Osteocyte (in vitro differentiated cells): ENCODE measurements around the gene TMEM170A. TPM values are rescaled to one million over a fixed set of nuclear protein-coding genes. Genes with fewer than 3 reads are reported as not detected.

Experiments used
- DNase-seq: peaks from one replicate; pipeline ENCODE4 v3.0.0; 2021; ENCODE audit warnings: mixed read lengths; ENCODE audit not compliant: unreplicated experiment; ENCODE audit errors: extremely low spot score
- H3K27ac Mint-ChIP-seq: one replicate; pipeline ENCODE4 v1.8.0; 2021; ENCODE audit warnings: mild to moderate bottlenecking, mixed read lengths; ENCODE audit not compliant: unreplicated experiment
- H3K27me3 Mint-ChIP-seq: one replicate; pipeline ENCODE4 v1.8.0; 2021; ENCODE audit warnings: mixed read lengths; ENCODE audit not compliant: unreplicated experiment
- H3K36me3 Mint-ChIP-seq: one replicate; pipeline ENCODE4 v1.8.0; 2021; ENCODE audit warnings: mixed read lengths; ENCODE audit not compliant: unreplicated experiment
- H3K4me1 Mint-ChIP-seq: one replicate; pipeline ENCODE4 v1.8.0; 2021; ENCODE audit warnings: mixed read lengths; ENCODE audit not compliant: unreplicated experiment
- H3K4me3 Mint-ChIP-seq: one replicate; pipeline ENCODE4 v1.8.0; 2021; ENCODE audit warnings: mild to moderate bottlenecking, moderate library complexity, mixed read lengths; ENCODE audit not compliant: unreplicated experiment
- H3K9me3 Mint-ChIP-seq: one replicate; pipeline ENCODE4 v1.8.0; 2021; ENCODE audit warnings: mixed read lengths; ENCODE audit not compliant: unreplicated experiment
- total RNA-seq: library from RNA; stranded (reverse); gene quantifications from 2 replicates; pipeline ENCODE4 v1.2.1, GENCODE V29; 2021
- TF ChIP-seq, protein P1 (sequence below): fragments of 200-600 bp; sonication (generic); IDR thresholded peaks from 2 replicates; pipeline ENCODE4 v1.5.0; 2021; ENCODE audit warnings: antibody characterized with exemption, mild to moderate bottlenecking, moderate library complexity

TMEM170A gene
- total RNA-seq, 1 donor from 2014 or later, result 13.9 TPM

DNA sequence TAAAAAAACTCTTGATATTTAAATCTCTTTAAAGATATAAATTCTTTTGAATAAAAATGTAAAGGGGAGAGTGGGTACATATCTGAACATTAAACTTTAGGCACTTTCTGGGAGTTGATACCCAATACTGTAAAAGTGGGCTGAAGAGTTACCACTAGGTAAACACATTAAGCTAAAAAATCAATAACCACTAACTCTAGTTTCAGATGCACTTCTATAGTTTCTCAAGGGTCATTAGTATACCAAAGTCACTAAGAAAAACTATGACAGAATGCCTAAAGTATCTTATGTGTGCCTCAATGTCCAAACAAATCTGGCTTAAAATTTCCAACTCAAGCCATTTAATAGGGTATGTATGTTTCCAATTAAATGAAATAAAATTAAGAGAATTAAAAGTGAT is 18.1 kb downstream of the TMEM170A start:
- TF ChIP-seq, protein P1, sequence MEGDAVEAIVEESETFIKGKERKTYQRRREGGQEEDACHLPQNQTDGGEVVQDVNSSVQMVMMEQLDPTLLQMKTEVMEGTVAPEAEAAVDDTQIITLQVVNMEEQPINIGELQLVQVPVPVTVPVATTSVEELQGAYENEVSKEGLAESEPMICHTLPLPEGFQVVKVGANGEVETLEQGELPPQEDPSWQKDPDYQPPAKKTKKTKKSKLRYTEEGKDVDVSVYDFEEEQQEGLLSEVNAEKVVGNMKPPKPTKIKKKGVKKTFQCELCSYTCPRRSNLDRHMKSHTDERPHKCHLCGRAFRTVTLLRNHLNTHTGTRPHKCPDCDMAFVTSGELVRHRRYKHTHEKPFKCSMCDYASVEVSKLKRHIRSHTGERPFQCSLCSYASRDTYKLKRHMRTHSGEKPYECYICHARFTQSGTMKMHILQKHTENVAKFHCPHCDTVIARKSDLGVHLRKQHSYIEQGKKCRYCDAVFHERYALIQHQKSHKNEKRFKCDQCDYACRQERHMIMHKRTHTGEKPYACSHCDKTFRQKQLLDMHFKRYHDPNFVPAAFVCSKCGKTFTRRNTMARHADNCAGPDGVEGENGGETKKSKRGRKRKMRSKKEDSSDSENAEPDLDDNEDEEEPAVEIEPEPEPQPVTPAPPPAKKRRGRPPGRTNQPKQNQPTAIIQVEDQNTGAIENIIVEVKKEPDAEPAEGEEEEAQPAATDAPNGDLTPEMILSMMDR, result no peak
- peaks cover 9% of the 10 kb centered on the region for H3K4me1 Mint-ChIP-seq
- no peak for DNase-seq
- H3K27me3 Mint-ChIP-seq, result no peaks in the 10 kb centered on the region
- H3K27ac Mint-ChIP-seq, result no peak overlapping the region
- no peaks in the 10 kb centered on the region for H3K9me3 Mint-ChIP-seq
- H3K4me3 Mint-ChIP-seq, result no peak overlapping the region
- peaks cover 14% of the 10 kb centered on the region for H3K36me3 Mint-ChIP-seq

DNA sequence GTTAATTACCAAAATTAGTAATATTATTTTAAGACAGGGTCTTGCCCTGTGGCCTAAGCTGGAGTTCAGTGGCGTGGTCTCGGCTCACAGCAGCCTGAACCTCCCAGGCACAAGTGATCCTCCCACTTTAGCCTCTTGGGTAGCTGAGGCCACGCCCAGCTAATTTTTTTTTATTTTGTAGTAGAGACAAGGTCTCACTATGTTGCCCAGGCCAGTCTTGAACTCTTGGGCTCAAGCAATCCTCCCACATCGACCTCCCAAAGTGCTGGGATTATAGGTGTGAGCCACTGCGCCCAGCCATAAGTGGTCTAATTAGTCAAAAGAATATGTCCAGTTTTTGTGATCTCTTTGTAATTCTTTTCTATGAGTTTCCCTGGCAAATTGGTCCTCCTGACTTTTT is 19.2 kb downstream of the TMEM170A start:
- H3K36me3 Mint-ChIP-seq, result peaks cover 5% of the 10 kb centered on the region
- peaks cover 9% of the 10 kb centered on the region for H3K4me1 Mint-ChIP-seq
- DNase-seq, result no peak
- H3K27ac Mint-ChIP-seq, result no peak overlapping the region
- TF ChIP-seq, protein P1, result no peak
- no peaks in the 10 kb centered on the region for H3K9me3 Mint-ChIP-seq
- H3K27me3 Mint-ChIP-seq, result no peaks in the 10 kb centered on the region
- H3K4me3 Mint-ChIP-seq, result no peak overlapping the region

DNA sequence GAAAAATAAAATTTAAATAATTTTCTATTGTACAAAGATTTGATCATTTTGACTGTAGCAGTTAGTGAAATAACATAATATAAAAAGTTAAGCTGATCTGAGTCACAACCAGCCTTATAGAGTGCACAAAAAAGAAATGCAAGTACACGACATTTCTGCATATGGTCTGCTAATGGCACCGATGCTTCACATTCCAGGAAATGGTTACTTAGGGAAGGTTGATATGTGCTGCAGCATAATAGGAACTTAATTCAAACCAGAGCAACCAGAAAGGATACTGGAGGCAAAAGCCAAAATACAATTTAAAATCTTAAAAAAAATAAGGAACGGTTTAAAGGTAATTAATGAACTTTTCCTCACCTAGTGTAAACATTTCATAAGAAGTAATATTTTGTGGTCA is 21.2 kb downstream of the TMEM170A start:
- Mint-ChIP-seq H3K4me1 (peaks cover 9% of the 10 kb centered on the region), H3K27me3 (no peaks in the 10 kb centered on the region), H3K4me3 (no peak overlapping the region), H3K27ac (peak overlapping the region; percentile 41), H3K9me3 (no peaks in the 10 kb centered on the region), H3K36me3 (peaks cover 3% of the 10 kb centered on the region)
- DNase-seq, result no peak
- TF ChIP-seq, protein P1, result no peak

DNA sequence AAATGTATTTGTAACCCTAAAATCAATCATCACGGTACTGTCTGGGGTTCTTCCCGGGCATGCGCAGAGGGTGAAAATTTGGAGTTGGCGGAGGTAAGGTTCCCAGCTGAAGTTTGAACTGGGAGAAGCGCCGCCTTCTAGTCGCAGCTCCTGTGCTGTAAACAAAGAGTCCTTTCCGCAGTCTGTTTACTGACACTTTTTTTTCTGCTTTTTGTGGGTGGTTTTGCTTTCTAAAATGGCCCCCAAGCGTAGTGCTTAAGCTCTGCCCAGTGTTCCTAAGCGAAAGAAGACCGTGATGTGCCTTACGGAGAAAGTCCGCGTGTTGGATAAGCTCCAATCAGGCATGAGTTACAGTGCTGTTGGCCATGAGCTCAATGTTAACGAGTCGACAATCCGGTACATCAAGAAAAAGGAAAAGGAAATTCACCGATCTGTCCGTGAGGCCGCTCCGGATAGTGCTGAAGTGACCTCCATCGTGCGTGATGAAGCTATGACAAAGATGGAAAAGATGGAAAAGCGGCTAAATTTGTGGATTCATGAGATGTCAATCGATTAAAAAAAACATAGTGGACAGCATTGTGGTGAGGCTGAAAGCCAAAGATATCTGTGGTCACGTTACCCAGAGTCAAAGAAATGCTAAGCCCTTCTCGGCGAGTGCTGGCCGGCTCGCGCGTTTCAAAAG is 30.6 kb downstream of the TMEM170A start:
- H3K4me1 Mint-ChIP-seq, result peaks cover 29% of the 10 kb centered on the region
- peak overlapping the region; percentile 91 for H3K4me3 Mint-ChIP-seq
- H3K27ac Mint-ChIP-seq, result peak overlapping the region; percentile 98
- peaks cover 7% of the 10 kb centered on the region for H3K36me3 Mint-ChIP-seq
- peak; percentile 90 for DNase-seq
- TF ChIP-seq, protein P1, result no peak
- no peaks in the 10 kb centered on the region for H3K9me3 Mint-ChIP-seq
- no peaks in the 10 kb centered on the region for H3K27me3 Mint-ChIP-seq

DNA sequence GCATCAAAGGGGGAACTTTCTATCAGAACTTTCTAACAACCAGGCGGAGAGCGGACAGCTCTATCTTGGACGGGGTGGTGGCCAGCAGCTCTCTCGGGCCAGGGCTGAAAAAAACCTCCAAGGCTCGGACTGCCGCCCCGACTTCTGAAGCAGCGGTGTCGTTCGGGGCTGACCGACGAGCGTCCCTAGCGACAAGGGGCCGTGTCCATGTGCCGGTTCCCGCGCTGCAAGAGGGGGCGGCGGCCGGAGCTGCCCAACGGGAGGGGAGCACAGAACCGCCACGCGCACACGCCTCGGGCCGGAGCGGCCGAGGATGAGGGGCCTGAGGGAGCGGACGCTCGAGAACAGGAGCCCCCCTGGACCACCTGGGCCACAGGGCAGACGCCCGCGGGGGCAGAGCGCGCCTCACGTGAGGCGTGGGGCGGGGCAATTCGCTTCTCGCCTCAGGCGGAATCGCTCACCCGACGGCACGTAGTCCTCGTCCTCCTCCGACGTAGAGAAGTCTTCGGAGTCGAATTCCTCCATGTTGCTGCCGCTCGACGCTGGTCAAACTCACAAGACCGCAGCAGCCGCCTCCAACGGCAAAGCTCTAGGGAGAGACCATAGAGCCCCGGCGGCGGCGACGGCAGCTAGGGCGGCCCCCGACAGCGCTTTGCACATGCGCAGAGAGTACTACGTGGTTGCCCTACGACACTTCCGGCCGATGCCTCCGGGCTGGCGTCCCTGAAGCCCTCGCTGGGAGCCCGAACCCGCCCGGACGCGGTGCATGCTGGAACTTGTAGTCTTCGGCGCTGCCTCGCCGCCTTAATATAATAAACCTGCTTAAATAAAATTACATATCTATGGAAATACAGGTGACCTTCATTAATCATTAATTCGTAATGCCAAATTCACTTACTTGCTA is 31.4 kb downstream of the TMEM170A start, which contains the start of gene CFDP1:
CFDP1 (minus strand) TSS at position 676 of the 904 bp plus-strand sequence; CDS start at position 525, 151 bp downstream.
- TF ChIP-seq, protein P1, result no peak
- H3K27me3 Mint-ChIP-seq, result no peaks in the 10 kb centered on the region
- H3K4me1 Mint-ChIP-seq, result peaks cover 30% of the 10 kb centered on the region
- H3K9me3 Mint-ChIP-seq, result no peaks in the 10 kb centered on the region
- H3K4me3 Mint-ChIP-seq, result peak within 1 kb of the TSS; percentile 91
- DNase-seq, result peak; percentile 99
- H3K36me3 Mint-ChIP-seq, result peaks cover 7% of the 10 kb centered on the region
- peak within 1 kb of the TSS; percentile 98 for H3K27ac Mint-ChIP-seq
